ENCODE measurements around the gene C1orf116.

Gene C1orf116

GRCh38 chr1:207034208-207034607, 1.7 kb upstream of the C1orf116 start:
- Histone ChIP-seq H3K4me1 (ENCODE audit: control insufficient read depth, insufficient read depth, low read length) (peaks cover 14% of the 10 kb centered on the region), H3K27ac (ENCODE audit: low read depth, low read length) (no peak overlapping the region), H3K27me3 (ENCODE audit: control insufficient read depth, insufficient read depth, low read length) (no peaks in the 10 kb centered on the region), H3K9me3 (ENCODE audit: control insufficient read depth, insufficient read depth, low read length) (no peaks in the 10 kb centered on the region), H3K4me3 (ENCODE audit: low read depth, low read length) (no peak overlapping the region), H3K9ac (ENCODE audit: low read depth, low read length) (no peak overlapping the region), H3K36me3 (ENCODE audit: control insufficient read depth, insufficient read depth, low read length) (no peaks in the 10 kb centered on the region)

- Histone ChIP-seq H3K9ac (ENCODE audit: low read depth, low read length) (no peak overlapping the region), H3K36me3 (ENCODE audit: control insufficient read depth, insufficient read depth, low read length) (no peaks in the 10 kb centered on the region), H3K9me3 (ENCODE audit: control insufficient read depth, insufficient read depth, low read length) (no peaks in the 10 kb centered on the region), H3K4me3 (ENCODE audit: low read depth, low read length) (no peak overlapping the region), H3K27me3 (ENCODE audit: control insufficient read depth, insufficient read depth, low read length) (no peaks in the 10 kb centered on the region), H3K4me1 (ENCODE audit: control insufficient read depth, insufficient read depth, low read length) (peaks cover 14% of the 10 kb centered on the region), H3K27ac (ENCODE audit: low read depth, low read length) (no peak overlapping the region)
Observed at GRCh38 chr1:207033302-207033701, 746 bp upstream of the C1orf116 start.

- Histone ChIP-seq H3K9me3 (ENCODE audit: control insufficient read depth, insufficient read depth, low read length) (no peaks in the 10 kb centered on the region), H3K27me3 (ENCODE audit: control insufficient read depth, insufficient read depth, low read length) (no peaks in the 10 kb centered on the region), H3K4me3 (ENCODE audit: low read depth, low read length) (peak overlapping the region; percentile 43), H3K4me1 (ENCODE audit: control insufficient read depth, insufficient read depth, low read length) (peaks cover 14% of the 10 kb centered on the region), H3K9ac (ENCODE audit: low read depth, low read length) (no peak overlapping the region), H3K36me3 (ENCODE audit: control insufficient read depth, insufficient read depth, low read length) (no peaks in the 10 kb centered on the region), H3K27ac (ENCODE audit: low read depth, low read length) (no peak overlapping the region)
Observed at GRCh38 chr1:207031632-207032264, 808 bp downstream of the C1orf116 start.

GRCh38 chr1:207031016-207031415, 1.5 kb downstream of the C1orf116 start:
- Histone ChIP-seq H3K4me3 (ENCODE audit: low read depth, low read length) (no peak overlapping the region), H3K4me1 (ENCODE audit: control insufficient read depth, insufficient read depth, low read length) (peaks cover 14% of the 10 kb centered on the region), H3K27me3 (ENCODE audit: control insufficient read depth, insufficient read depth, low read length) (no peaks in the 10 kb centered on the region), H3K9ac (ENCODE audit: low read depth, low read length) (no peak overlapping the region), H3K36me3 (ENCODE audit: control insufficient read depth, insufficient read depth, low read length) (no peaks in the 10 kb centered on the region), H3K27ac (ENCODE audit: low read depth, low read length) (no peak overlapping the region), H3K9me3 (ENCODE audit: control insufficient read depth, insufficient read depth, low read length) (no peaks in the 10 kb centered on the region)

- no peak overlapping the region for H3K9ac ChIP-seq (ENCODE audit: low read depth, low read length)
- H3K27ac ChIP-seq (ENCODE audit: low read depth, low read length) = no peak overlapping the region
- H3K9me3 ChIP-seq (ENCODE audit: control insufficient read depth, insufficient read depth, low read length) = no peaks in the 10 kb centered on the region
- no peak overlapping the region for H3K4me3 ChIP-seq (ENCODE audit: low read depth, low read length)
- no peaks in the 10 kb centered on the region for H3K27me3 ChIP-seq (ENCODE audit: control insufficient read depth, insufficient read depth, low read length)
- no peaks in the 10 kb centered on the region for H3K36me3 ChIP-seq (ENCODE audit: control insufficient read depth, insufficient read depth, low read length)
- peaks cover 17% of the 10 kb centered on the region for H3K4me1 ChIP-seq (ENCODE audit: control insufficient read depth, insufficient read depth, low read length)
Observed at GRCh38 chr1:207030522-207031009, 2.0 kb downstream of the C1orf116 start.

- Histone ChIP-seq H3K4me3 (ENCODE audit: low read depth, low read length) (no peak overlapping the region), H3K4me1 (ENCODE audit: control insufficient read depth, insufficient read depth, low read length) (peaks cover 22% of the 10 kb centered on the region), H3K9ac (ENCODE audit: low read depth, low read length) (no peak overlapping the region), H3K9me3 (ENCODE audit: control insufficient read depth, insufficient read depth, low read length) (no peaks in the 10 kb centered on the region), H3K27ac (ENCODE audit: low read depth, low read length) (no peak overlapping the region), H3K27me3 (ENCODE audit: control insufficient read depth, insufficient read depth, low read length) (no peaks in the 10 kb centered on the region), H3K36me3 (ENCODE audit: control insufficient read depth, insufficient read depth, low read length) (no peaks in the 10 kb centered on the region)
Observed at GRCh38 chr1:207029701-207030521, 2.6 kb downstream of the C1orf116 start.

- Histone ChIP-seq H3K4me1 (ENCODE audit: control insufficient read depth, insufficient read depth, low read length) (peaks cover 22% of the 10 kb centered on the region), H3K36me3 (ENCODE audit: control insufficient read depth, insufficient read depth, low read length) (no peaks in the 10 kb centered on the region), H3K9me3 (ENCODE audit: control insufficient read depth, insufficient read depth, low read length) (no peaks in the 10 kb centered on the region), H3K27ac (ENCODE audit: low read depth, low read length) (no peak overlapping the region), H3K4me3 (ENCODE audit: low read depth, low read length) (no peak overlapping the region), H3K27me3 (ENCODE audit: control insufficient read depth, insufficient read depth, low read length) (no peaks in the 10 kb centered on the region), H3K9ac (ENCODE audit: low read depth, low read length) (no peak overlapping the region)
Observed at GRCh38 chr1:207028884-207029650, 3.5 kb downstream of the C1orf116 start.

- H3K27me3 ChIP-seq (ENCODE audit: control insufficient read depth, insufficient read depth, low read length) = no peaks in the 10 kb centered on the region
- no peaks in the 10 kb centered on the region for H3K36me3 ChIP-seq (ENCODE audit: control insufficient read depth, insufficient read depth, low read length)
- H3K4me3 ChIP-seq (ENCODE audit: low read depth, low read length) = no peak overlapping the region
- H3K27ac ChIP-seq (ENCODE audit: low read depth, low read length) = no peak overlapping the region
- no peak overlapping the region for H3K9ac ChIP-seq (ENCODE audit: low read depth, low read length)
- H3K9me3 ChIP-seq (ENCODE audit: control insufficient read depth, insufficient read depth, low read length) = no peaks in the 10 kb centered on the region
- peaks cover 16% of the 10 kb centered on the region for H3K4me1 ChIP-seq (ENCODE audit: control insufficient read depth, insufficient read depth, low read length)
Observed at GRCh38 chr1:207027921-207028320, 4.6 kb downstream of the C1orf116 start.

- Histone ChIP-seq H3K27me3 (ENCODE audit: control insufficient read depth, insufficient read depth, low read length) (no peaks in the 10 kb centered on the region), H3K4me3 (ENCODE audit: low read depth, low read length) (no peak overlapping the region), H3K4me1 (ENCODE audit: control insufficient read depth, insufficient read depth, low read length) (peaks cover 12% of the 10 kb centered on the region), H3K36me3 (ENCODE audit: control insufficient read depth, insufficient read depth, low read length) (no peaks in the 10 kb centered on the region), H3K9me3 (ENCODE audit: control insufficient read depth, insufficient read depth, low read length) (no peaks in the 10 kb centered on the region), H3K9ac (ENCODE audit: low read depth, low read length) (no peak overlapping the region), H3K27ac (ENCODE audit: low read depth, low read length) (no peak overlapping the region)
Observed at GRCh38 chr1:207027206-207027777, 5.3 kb downstream of the C1orf116 start.

- H3K4me3 ChIP-seq (ENCODE audit: low read depth, low read length) = no peak overlapping the region
- H3K9me3 ChIP-seq (ENCODE audit: control insufficient read depth, insufficient read depth, low read length) = no peaks in the 10 kb centered on the region
- H3K27ac ChIP-seq (ENCODE audit: low read depth, low read length) = no peak overlapping the region
- H3K27me3 ChIP-seq (ENCODE audit: control insufficient read depth, insufficient read depth, low read length) = no peaks in the 10 kb centered on the region
- H3K36me3 ChIP-seq (ENCODE audit: control insufficient read depth, insufficient read depth, low read length) = no peaks in the 10 kb centered on the region
- no peak overlapping the region for H3K9ac ChIP-seq (ENCODE audit: low read depth, low read length)
- H3K4me1 ChIP-seq (ENCODE audit: control insufficient read depth, insufficient read depth, low read length) = peaks cover 8% of the 10 kb centered on the region
Observed at GRCh38 chr1:207026104-207026534, 6.4 kb downstream of the C1orf116 start.
